ENCODE data around the gene FUT7. TPM values are rescaled to one million over a fixed set of nuclear protein-coding genes. Genes with fewer than 3 reads are reported as not detected.

Gene FUT7
- total and polyA plus RNA-seq, 2 of the 13 experiments (the other 11 are each of a cell fraction or from before 2014, with no cell fraction given), result 0.05 TPM; not detected in 1

DNA sequence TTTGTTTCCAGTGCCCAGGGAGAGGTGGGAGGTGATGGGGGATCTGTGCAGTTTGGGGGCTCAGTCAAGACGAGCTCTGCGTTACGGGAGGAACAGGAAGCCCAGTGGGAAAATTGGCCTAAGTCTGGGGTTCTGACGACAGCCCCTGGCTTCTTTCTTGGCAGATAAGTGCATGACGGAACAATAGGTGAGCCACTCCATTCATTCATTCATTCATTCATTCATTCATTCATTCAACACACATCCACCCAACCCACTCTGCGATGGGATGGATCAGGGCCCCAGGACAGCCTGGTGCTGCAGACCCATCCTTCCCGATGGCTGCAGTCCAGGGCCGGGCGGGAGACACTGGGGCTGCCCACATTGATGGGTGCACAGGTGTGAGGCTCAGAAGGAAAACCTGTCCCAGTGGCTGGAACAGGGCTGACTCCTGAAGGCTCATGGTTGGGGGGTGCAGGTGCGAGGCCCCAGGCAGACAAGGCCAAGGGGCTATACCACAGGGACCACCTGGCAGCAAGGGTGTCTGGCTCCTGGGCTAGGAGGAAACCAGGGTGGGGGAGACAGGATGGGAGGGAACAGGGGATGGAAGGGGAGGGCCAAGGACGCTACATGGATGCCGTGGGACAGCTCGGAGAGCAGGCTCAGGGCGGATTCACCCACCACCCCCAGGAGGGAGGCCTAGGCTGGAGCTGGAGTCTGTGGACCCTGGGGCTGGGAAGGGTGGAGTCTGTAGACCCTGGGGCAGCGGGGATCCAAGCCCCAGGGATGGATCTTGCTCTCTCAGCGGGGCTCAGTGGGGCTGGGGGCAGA lies 51.0 kb downstream of the FUT7 start:
- Histone ChIP-seq H3K27me3 (ENCODE audit: control insufficient read depth in 1 of 2, insufficient read depth in 2 of 2, low read length in 2 of 2) (peaks cover 6 to 55% of the 10 kb centered on the region in 2 experiments; a peak in 4 of 5 replicates), H3K4me3 (replicated peaks in 1 of 3; ENCODE audit: insufficient read depth in 1 of 3, low read depth in 2 of 3, low read length in 3 of 3) (no peak overlapping the region; a peak in 1 of 6 replicates), H3K79me2 (ENCODE audit: insufficient read depth, low read length) (no peaks in the 10 kb centered on the region), H3K4me1 (ENCODE audit: insufficient read depth, low read length) (peaks cover 39% of the 10 kb centered on the region), H2AFZ (ENCODE audit: low read length) (no peak overlapping the region), H3K27ac (ENCODE audit: extremely low read length, insufficient read depth, low read length) (no peak overlapping the region), H3K9ac (ENCODE audit: insufficient read depth, low read depth, low read length) (no peak overlapping the region), H3K4me2 (ENCODE audit: low read depth, low read length) (no peak overlapping the region; the same call in 1 of the 2 replicates), H3K9me3 (ENCODE audit: low read length) (no peaks in the 10 kb centered on the region), H3K36me3 (replicated peaks in 1 of 2; ENCODE audit: control insufficient read depth in 1 of 2, insufficient read depth in 2 of 2, low read length in 2 of 2) (no peaks in the 10 kb centered on the region), H4K20me1 (ENCODE audit: insufficient read depth, low read length) (no peaks in the 10 kb centered on the region)
- intact Hi-C loops (cut with micrococcal nuclease; ENCODE audit: unreplicated experiment), result no loop called here
- no peak for ATAC-seq
- no TSS peak for BruUV-seq (replicated peaks)
- in situ Hi-C loops (cut with HindIII; ENCODE audit: extremely low pct_ligation_motif_present, low pct_unique_long_range_greater_than_20kb), result no loop called here
- FAIRE-seq, result no peak
- DNase-seq (ENCODE audit: low spot score), result no peak
- TF ChIP-seq, protein P1, sequence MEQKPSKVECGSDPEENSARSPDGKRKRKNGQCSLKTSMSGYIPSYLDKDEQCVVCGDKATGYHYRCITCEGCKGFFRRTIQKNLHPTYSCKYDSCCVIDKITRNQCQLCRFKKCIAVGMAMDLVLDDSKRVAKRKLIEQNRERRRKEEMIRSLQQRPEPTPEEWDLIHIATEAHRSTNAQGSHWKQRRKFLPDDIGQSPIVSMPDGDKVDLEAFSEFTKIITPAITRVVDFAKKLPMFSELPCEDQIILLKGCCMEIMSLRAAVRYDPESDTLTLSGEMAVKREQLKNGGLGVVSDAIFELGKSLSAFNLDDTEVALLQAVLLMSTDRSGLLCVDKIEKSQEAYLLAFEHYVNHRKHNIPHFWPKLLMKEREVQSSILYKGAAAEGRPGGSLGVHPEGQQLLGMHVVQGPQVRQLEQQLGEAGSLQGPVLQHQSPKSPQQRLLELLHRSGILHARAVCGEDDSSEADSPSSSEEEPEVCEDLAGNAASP (CRISPR knock-in tag; IDR thresholded peaks at IDR 0.05; ENCODE audit: borderline replicate concordance), result no peak
- TF ChIP-seq ZNF24 (IDR thresholded peaks at IDR 0.05), result peak; percentile 59; the same call in 1 of the 2 replicates
- ChIA-PET POLR2A (no interaction called here), CTCF (ENCODE audit: low intra/inter-chr PET ratio, low total read pairs) (no interaction called here)
- 48% methylated on average over 13 of the region's 16 CpGs for WGBS (ENCODE audit: low lambda C conversion rate)

Other genes starting within 250 kb of the FUT7 start
Only the 30 nearest of the 38 such genes appear.
- gene AJM1, start 189.6 kb downstream of the FUT7 start, total RNA-seq (2016; rRNA removed; fragmentation: Illumina TruSeq; extraction: Trizol), result 0.48 and 1.1 TPM in 2 replicates
- gene AJM1, start 189.6 kb downstream of the FUT7 start, polyA plus RNA-seq (2011; rRNA removed), result 1.2 and 1.4 TPM in 2 replicates
- 155 and 192 TPM in 2 replicates for gene PHPT1, start 182.7 kb downstream of the FUT7 start, total RNA-seq (2016; rRNA removed; fragmentation: Illumina TruSeq; extraction: Trizol)
- gene PHPT1, start 182.7 kb downstream of the FUT7 start, polyA plus RNA-seq (2011; rRNA removed), result 184 and 189 TPM in 2 replicates
- gene MAMDC4, start 179.7 kb downstream of the FUT7 start, total RNA-seq (2016; rRNA removed; fragmentation: Illumina TruSeq; extraction: Trizol), result 1.2 and 6.0 TPM in 2 replicates
- 6.8 and 7.9 TPM in 2 replicates for gene MAMDC4, start 179.7 kb downstream of the FUT7 start, polyA plus RNA-seq (2011; rRNA removed)
- gene EDF1, start 165.8 kb downstream of the FUT7 start, total RNA-seq (2016; rRNA removed; fragmentation: Illumina TruSeq; extraction: Trizol), result 379 and 474 TPM in 2 replicates
- gene EDF1, start 165.8 kb downstream of the FUT7 start, polyA plus RNA-seq (2011; rRNA removed), result 235 and 269 TPM in 2 replicates
- gene TRAF2, start 145.6 kb downstream of the FUT7 start, total RNA-seq (2016; rRNA removed; fragmentation: Illumina TruSeq; extraction: Trizol), result 13.4 and 13.6 TPM in 2 replicates
- 12.4 and 15.5 TPM in 2 replicates for gene TRAF2, start 145.6 kb downstream of the FUT7 start, polyA plus RNA-seq (2011; rRNA removed)
- gene FBXW5, start 87.3 kb downstream of the FUT7 start, total RNA-seq (2016; rRNA removed; fragmentation: Illumina TruSeq; extraction: Trizol), result 47.4 and 60.4 TPM in 2 replicates
- 52.0 and 76.2 TPM in 2 replicates for gene FBXW5, start 87.3 kb downstream of the FUT7 start, polyA plus RNA-seq (2011; rRNA removed)
- gene C8G, start 86.8 kb downstream of the FUT7 start, total RNA-seq (2016; rRNA removed; fragmentation: Illumina TruSeq; extraction: Trizol), result 2.0 and 4.9 TPM in 2 replicates
- 12.8 and 18.3 TPM in 2 replicates for gene C8G, start 86.8 kb downstream of the FUT7 start, polyA plus RNA-seq (2011; rRNA removed)
- 1.2 and 3.4 TPM in 2 replicates for gene LCN12, start 79.8 kb downstream of the FUT7 start, total RNA-seq (2016; rRNA removed; fragmentation: Illumina TruSeq; extraction: Trizol)
- 6.9 and 7.5 TPM in 2 replicates for gene LCN12, start 79.8 kb downstream of the FUT7 start, polyA plus RNA-seq (2011; rRNA removed)
- 0.33 TPM in 1 of 2 replicates, not detected in the other for gene PTGDS, start 54.6 kb downstream of the FUT7 start, total RNA-seq (2016; rRNA removed; fragmentation: Illumina TruSeq; extraction: Trizol)
- gene PTGDS, start 54.6 kb downstream of the FUT7 start, polyA plus RNA-seq (2011; rRNA removed), result 0.31 and 0.50 TPM in 2 replicates
- not detected in 2 replicates for gene LCNL1, start 49.1 kb downstream of the FUT7 start, total RNA-seq (2016; rRNA removed; fragmentation: Illumina TruSeq; extraction: Trizol)
- not detected in 2 replicates for gene LCNL1, start 49.1 kb downstream of the FUT7 start, polyA plus RNA-seq (2011; rRNA removed)
- 20.7 and 31.9 TPM in 2 replicates for gene PAXX, start 39.7 kb downstream of the FUT7 start, total RNA-seq (2016; rRNA removed; fragmentation: Illumina TruSeq; extraction: Trizol)
- 14.0 and 18.0 TPM in 2 replicates for gene PAXX, start 39.7 kb downstream of the FUT7 start, polyA plus RNA-seq (2011; rRNA removed)
- gene CLIC3, start 35.5 kb downstream of the FUT7 start, total RNA-seq (2016; rRNA removed; fragmentation: Illumina TruSeq; extraction: Trizol), result 0.34 and 0.51 TPM in 2 replicates
- 1.5 and 1.6 TPM in 2 replicates for gene CLIC3, start 35.5 kb downstream of the FUT7 start, polyA plus RNA-seq (2011; rRNA removed)
- 0.72 and 2.9 TPM in 2 replicates for gene ABCA2, start 3.9 kb downstream of the FUT7 start, total RNA-seq (2016; rRNA removed; fragmentation: Illumina TruSeq; extraction: Trizol)
- 19.2 and 21.0 TPM in 2 replicates for gene ABCA2, start 3.9 kb downstream of the FUT7 start, polyA plus RNA-seq (2011; rRNA removed)
- gene NPDC1, start 14.1 kb upstream of the FUT7 start, total RNA-seq (2016; rRNA removed; fragmentation: Illumina TruSeq; extraction: Trizol), result 0.63 and 0.84 TPM in 2 replicates
- gene NPDC1, start 14.1 kb upstream of the FUT7 start, polyA plus RNA-seq (2011; rRNA removed), result 5.4 and 7.0 TPM in 2 replicates
- 0.87 and 0.95 TPM in 2 replicates for gene ENTPD2, start 22.0 kb upstream of the FUT7 start, total RNA-seq (2016; rRNA removed; fragmentation: Illumina TruSeq; extraction: Trizol)
- gene ENTPD2, start 22.0 kb upstream of the FUT7 start, polyA plus RNA-seq (2011; rRNA removed), result 3.2 and 4.1 TPM in 2 replicates
- gene SAPCD2, start 38.5 kb upstream of the FUT7 start, total RNA-seq (2016; rRNA removed; fragmentation: Illumina TruSeq; extraction: Trizol), result 35.9 and 42.8 TPM in 2 replicates
- 18.7 and 21.9 TPM in 2 replicates for gene SAPCD2, start 38.5 kb upstream of the FUT7 start, polyA plus RNA-seq (2011; rRNA removed)
- gene UAP1L1, start 45.4 kb upstream of the FUT7 start, total RNA-seq (2016; rRNA removed; fragmentation: Illumina TruSeq; extraction: Trizol), result 6.2 and 6.4 TPM in 2 replicates
- 5.4 and 6.0 TPM in 2 replicates for gene UAP1L1, start 45.4 kb upstream of the FUT7 start, polyA plus RNA-seq (2011; rRNA removed)
- 19.0 and 48.9 TPM in 2 replicates for gene MAN1B1, start 54.9 kb upstream of the FUT7 start, total RNA-seq (2016; rRNA removed; fragmentation: Illumina TruSeq; extraction: Trizol)
- 59.5 and 60.6 TPM in 2 replicates for gene MAN1B1, start 54.9 kb upstream of the FUT7 start, polyA plus RNA-seq (2011; rRNA removed)
- gene DPP7, start 82.6 kb upstream of the FUT7 start, total RNA-seq (2016; rRNA removed; fragmentation: Illumina TruSeq; extraction: Trizol), result 0.66 and 1.2 TPM in 2 replicates
- 4.5 and 6.5 TPM in 2 replicates for gene DPP7, start 82.6 kb upstream of the FUT7 start, polyA plus RNA-seq (2011; rRNA removed)
- not detected in 2 replicates for gene GRIN1, start 107.1 kb upstream of the FUT7 start, total RNA-seq (2016; rRNA removed; fragmentation: Illumina TruSeq; extraction: Trizol)
- gene GRIN1, start 107.1 kb upstream of the FUT7 start, polyA plus RNA-seq (2011; rRNA removed), result 0.05 and 0.13 TPM in 2 replicates
- not detected in 2 replicates for gene LRRC26, start 138.0 kb upstream of the FUT7 start, total RNA-seq (2016; rRNA removed; fragmentation: Illumina TruSeq; extraction: Trizol)
- not detected in 2 replicates for gene LRRC26, start 138.0 kb upstream of the FUT7 start, polyA plus RNA-seq (2011; rRNA removed)
- not detected in 2 replicates for gene TMEM210, start 140.0 kb upstream of the FUT7 start, total RNA-seq (2016; rRNA removed; fragmentation: Illumina TruSeq; extraction: Trizol)
- gene TMEM210, start 140.0 kb upstream of the FUT7 start, polyA plus RNA-seq (2011; rRNA removed), result not detected in 2 replicates
- 7.4 and 12.3 TPM in 2 replicates for gene ANAPC2, start 156.5 kb upstream of the FUT7 start, total RNA-seq (2016; rRNA removed; fragmentation: Illumina TruSeq; extraction: Trizol)
- gene ANAPC2, start 156.5 kb upstream of the FUT7 start, polyA plus RNA-seq (2011; rRNA removed), result 15.4 and 21.6 TPM in 2 replicates
- 41.2 and 49.4 TPM in 2 replicates for gene SSNA1, start 156.6 kb upstream of the FUT7 start, total RNA-seq (2016; rRNA removed; fragmentation: Illumina TruSeq; extraction: Trizol)
- 35.9 and 44.8 TPM in 2 replicates for gene SSNA1, start 156.6 kb upstream of the FUT7 start, polyA plus RNA-seq (2011; rRNA removed)
- 17.5 and 19.2 TPM in 2 replicates for gene TPRN, start 168.7 kb upstream of the FUT7 start, total RNA-seq (2016; rRNA removed; fragmentation: Illumina TruSeq; extraction: Trizol)
- gene TPRN, start 168.7 kb upstream of the FUT7 start, polyA plus RNA-seq (2011; rRNA removed), result 10.1 and 12.4 TPM in 2 replicates
- gene TMEM203, start 173.6 kb upstream of the FUT7 start, total RNA-seq (2016; rRNA removed; fragmentation: Illumina TruSeq; extraction: Trizol), result 36.7 and 36.9 TPM in 2 replicates
- gene TMEM203, start 173.6 kb upstream of the FUT7 start, polyA plus RNA-seq (2011; rRNA removed), result 23.0 and 23.4 TPM in 2 replicates
- 4.9 and 8.7 TPM in 2 replicates for gene NDOR1, start 173.6 kb upstream of the FUT7 start, total RNA-seq (2016; rRNA removed; fragmentation: Illumina TruSeq; extraction: Trizol)
- 3.6 and 4.2 TPM in 2 replicates for gene NDOR1, start 173.6 kb upstream of the FUT7 start, polyA plus RNA-seq (2011; rRNA removed)
- gene RNF208, start 190.2 kb upstream of the FUT7 start, total RNA-seq (2016; rRNA removed; fragmentation: Illumina TruSeq; extraction: Trizol), result 1.8 and 2.1 TPM in 2 replicates
- gene RNF208, start 190.2 kb upstream of the FUT7 start, polyA plus RNA-seq (2011; rRNA removed), result 1.6 and 2.0 TPM in 2 replicates
- gene CYSRT1, start 193.1 kb upstream of the FUT7 start, total RNA-seq (2016; rRNA removed; fragmentation: Illumina TruSeq; extraction: Trizol), result 2.1 and 3.4 TPM in 2 replicates
- 1.5 and 1.7 TPM in 2 replicates for gene CYSRT1, start 193.1 kb upstream of the FUT7 start, polyA plus RNA-seq (2011; rRNA removed)
- gene RNF224, start 195.4 kb upstream of the FUT7 start, total RNA-seq (2016; rRNA removed; fragmentation: Illumina TruSeq; extraction: Trizol), result 0.09 and 0.10 TPM in 2 replicates
- gene RNF224, start 195.4 kb upstream of the FUT7 start, polyA plus RNA-seq (2011; rRNA removed), result not detected in 2 replicates